NCI-H128 (cell line): ENCODE results near the gene MAN2A1.
"Not testable (repeated sequence)": the region's sequence is repeated elsewhere in the genome, so short reads cannot be mapped to it uniquely, and the experiment has no call there.

Experiments
- DNase-seq: peaks from one replicate; lab custom pipeline; 2025; ENCODE audit not compliant: unreplicated experiment; lab: John Stamatoyannopoulos, UW

The MAN2A1 gene

GRCh38 chr5:109750463-109750862, 60.7 kb downstream of the MAN2A1 start:
- DNase-seq, result no peak

DNA sequence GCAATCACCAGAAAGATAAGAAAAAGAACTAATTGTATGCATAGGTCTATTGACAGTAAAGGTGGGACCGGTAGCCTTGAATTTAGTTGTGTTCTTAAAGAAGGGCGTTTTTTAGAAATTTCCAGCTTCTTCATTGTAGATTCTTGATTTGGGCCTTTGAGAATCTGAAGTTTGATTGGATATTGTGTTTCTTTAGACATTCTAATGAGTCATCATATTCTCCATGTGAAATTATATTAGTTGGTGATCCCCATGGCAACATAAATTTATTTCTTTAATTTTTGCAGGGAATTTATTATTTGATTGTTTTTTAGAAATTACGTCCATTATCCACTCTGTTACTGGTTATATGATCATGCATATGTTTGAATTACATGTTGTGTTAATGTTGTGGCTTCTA, 63.6 kb downstream of the MAN2A1 start:
- no peak for DNase-seq

DNA sequence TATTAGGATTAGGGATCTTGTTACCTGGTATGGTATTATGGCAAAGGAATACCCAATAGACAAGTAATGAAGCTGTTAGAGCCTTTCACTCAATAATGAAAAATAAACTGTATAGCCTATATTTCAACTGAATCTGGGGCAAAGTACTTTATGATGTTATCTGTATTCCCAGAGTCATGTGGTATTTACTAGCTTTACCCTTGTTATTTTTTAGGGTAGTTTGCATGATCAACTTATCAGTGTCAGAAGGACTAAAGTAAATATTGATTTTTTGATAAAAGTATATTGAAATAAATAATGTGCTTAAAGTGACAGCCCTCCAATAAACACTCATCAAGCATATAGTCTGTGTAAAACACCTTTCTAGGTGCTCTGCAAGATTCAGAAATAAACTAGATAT, 64.6 kb downstream of the MAN2A1 start:
- no peak for DNase-seq

DNA sequence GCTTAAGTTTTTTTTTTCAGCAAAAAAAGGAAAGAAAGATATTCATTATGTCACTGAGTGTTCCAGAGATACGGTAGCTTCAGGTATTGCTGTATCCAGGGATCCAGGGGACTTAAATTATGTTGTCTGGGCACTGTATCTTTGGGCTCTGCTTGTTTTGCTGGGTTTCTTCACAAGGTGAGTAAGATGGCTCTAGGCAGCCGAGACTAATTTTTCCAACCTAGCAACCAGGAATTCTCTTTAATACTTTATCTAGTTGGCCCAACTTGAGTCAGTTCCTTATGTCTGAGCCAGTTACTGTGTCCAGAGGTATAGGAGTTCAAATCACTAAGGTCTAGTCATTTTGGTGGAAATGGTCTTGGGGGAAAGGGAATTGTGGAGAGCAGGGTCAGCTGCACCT, 66.0 kb downstream of the MAN2A1 start:
- no peak for DNase-seq

DNA sequence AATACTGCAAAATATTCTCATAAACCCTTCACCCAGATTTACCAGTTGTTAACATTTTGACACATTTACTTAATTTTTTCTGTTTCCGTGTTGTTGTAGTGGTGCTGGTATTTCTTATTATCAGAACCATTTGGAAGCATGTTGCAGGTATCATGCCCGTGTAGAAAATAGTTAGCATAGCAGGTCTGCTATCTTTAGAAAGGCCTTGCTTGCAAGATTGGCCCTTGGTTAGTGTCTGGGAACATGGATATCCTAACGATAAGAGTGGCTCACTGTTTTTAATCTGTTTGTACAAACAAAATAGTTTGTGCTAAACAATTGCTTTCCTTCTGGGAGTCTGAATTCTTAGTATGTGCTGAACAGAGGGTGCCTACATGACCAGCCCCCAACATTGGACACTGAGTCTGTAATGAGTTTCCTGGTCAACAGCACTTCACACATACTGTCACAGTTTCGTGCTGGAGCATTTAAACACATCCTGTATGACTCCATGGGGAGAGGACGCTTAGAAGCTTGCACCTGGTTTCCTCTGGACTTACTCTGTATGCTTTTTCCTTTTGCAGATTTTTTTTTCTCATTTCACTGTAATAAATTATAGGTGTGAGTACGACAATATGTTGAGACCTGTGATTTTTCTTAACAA, 66.9 kb downstream of the MAN2A1 start:
- no peak for DNase-seq

DNA sequence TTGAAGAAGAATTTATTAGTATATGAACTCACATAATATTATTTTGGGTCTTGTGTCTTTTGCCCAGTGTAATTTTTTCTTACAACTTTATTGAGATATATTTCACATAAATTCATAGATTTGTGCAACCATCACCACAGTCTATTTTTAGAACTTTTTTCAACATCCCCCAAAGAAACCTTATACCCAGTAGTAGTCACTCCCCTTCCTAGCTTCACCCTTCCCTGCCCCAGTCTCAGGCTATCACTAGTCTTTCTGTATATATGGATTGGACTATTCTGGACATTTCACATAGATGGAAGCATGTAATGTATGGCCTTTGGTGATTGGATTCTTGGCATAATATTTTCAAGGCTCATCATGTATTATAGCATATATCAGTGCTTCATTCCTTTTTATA, 67.8 kb downstream of the MAN2A1 start:
- no peak for DNase-seq

DNA sequence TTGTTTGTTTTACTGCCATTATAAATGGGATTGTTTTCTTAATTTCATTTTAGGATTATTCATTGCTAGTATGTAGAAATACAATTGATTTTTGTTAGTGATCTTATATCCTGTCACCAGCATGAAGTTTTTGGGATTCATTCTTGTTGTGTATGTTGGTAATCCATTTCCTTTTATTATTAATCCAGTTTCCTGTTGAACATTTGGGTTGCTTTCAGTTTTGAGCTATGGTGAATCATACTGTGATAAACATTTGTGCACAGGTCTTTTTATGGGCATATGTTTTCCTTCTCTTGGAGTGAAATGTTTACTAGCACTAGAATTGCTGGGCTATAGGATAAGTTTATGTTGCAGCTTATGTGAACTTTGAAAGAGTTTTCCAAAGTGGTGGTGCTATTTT, 69.6 kb downstream of the MAN2A1 start:
- DNase-seq, result no peak

- not testable (repeated sequence) for DNase-seq
Measured at GRCh38 chr5:109760130-109760529, 70.4 kb downstream of the MAN2A1 start.

- DNase-seq, result no peak
Measured at GRCh38 chr5:109762821-109763220, 73.1 kb downstream of the MAN2A1 start.

DNA sequence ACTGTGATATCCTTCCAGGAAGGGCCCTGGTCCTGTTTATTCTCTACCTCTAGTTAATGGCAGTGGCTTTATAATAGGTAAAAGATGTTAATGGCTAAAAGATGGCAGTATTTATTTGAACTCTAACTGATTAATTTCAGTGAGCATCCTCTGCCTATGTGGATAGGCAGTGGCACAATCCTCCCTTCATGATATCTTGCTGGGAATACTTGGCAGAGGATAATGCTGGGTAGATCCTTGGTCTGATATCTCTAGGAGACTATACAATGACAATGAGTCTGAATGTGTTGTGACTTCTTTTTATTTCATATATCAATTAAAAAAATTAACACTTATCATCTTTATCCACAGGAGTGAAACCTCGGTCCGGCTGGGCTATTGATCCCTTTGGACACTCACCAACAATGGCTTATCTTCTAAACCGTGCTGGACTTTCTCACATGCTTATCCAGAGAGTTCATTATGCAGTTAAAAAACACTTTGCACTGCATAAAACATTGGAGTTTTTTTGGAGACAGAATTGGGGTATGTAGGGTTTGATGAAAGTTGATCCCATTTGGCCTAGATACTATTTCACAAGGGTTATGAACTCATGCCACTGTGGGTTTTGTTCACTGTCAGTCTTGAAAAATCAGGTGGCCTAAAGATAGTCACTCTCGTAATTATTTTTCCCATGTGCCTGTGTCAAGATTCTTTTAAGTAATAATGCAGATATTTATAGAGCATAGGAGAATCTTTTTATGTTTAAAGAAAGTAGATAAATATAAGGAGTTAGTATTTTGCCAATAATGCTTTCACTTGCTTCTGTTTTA, 77.7 kb downstream of the MAN2A1 start:
- no peak for DNase-seq

DNA sequence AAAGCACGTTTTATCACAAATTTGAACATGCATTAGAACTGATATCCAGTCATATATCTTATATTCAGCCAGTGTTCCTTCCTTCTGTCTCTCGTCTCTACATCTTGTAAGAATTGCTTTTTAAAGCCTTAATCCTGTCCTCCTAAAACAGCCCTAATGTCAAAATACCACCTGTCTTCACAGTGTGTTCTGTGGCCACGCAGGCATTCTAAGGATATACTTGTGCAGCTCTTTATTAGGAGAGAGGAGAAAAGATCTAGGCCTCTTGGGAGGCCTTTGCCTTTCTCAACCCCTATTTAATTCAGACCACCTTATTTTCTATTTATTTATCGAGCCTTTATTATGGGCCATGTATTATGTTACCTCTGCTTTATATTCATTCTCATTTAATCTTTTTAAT, 78.3 kb downstream of the MAN2A1 start:
- DNase-seq, result no peak

DNA sequence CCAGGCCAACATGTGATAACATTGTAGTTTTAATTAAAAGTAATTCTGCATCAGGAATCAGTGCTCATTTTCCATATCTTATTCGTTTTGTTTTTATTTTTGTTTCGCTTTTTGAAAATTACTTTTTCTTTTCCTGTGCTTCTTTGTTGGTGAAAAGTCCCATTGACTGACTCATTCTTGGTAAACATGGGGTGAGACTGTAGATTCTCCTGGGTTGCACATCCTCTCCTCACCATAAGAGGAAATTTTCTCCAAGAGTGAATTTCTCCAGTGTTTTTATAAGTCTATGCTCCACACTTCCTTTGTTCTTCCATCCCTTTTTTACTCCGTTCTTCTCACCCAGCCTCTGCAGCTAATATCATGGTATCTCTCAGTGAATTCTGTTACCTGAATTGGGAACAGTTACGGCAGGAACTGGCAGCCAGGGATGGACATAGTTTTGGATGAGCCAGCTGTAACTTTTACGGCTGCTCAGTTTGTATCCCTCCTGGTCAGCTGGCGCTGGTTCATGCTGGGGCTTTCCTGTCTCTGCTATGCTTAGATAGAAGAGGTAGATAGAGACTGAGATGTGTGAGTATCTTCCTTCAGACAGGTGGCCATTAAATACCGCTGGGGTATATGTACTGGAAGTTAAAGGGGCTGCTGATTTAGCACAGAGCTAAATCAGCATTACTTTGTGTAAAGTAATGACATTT, 80.0 kb downstream of the MAN2A1 start:
- DNase-seq, result no peak

DNA sequence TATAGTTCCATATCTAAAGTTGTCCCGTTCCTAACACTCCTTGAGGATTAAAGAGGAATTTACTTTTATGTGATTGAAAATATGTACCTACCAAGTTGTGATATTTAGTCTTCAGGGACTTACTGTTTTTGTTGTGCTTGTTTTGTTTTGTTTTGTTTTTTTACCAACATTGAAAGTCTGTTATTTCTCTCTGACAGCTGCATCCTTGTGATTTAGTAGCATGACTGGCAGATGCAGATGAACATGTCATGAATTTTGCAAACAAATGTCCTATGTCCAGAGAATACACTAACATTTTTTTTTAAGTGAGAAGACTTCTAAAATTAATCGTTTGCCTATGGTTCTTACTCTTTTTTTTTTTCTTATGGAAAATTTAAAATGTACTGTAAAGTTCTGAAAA, 85.4 kb downstream of the MAN2A1 start:
- no peak for DNase-seq

GRCh38 chr5:109779036-109779735, 89.5 kb downstream of the MAN2A1 start:
- no peak for DNase-seq

DNA sequence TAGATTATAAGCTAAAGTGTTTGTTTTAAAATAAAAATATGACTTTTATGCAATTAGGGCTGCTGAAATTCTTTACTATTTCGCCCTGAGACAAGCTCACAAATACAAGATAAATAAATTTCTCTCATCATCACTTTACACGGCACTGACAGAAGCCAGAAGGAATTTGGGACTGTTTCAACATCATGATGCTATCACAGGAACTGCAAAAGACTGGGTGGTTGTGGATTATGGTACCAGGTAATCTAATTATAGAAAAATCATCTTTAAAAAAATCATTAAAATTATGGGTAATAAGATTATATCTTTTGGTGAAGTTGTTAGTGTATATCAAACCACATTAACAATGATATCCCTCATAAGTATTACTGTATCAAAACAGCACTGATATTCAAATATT, 95.0 kb downstream of the MAN2A1 start:
- DNase-seq, result no peak

DNA sequence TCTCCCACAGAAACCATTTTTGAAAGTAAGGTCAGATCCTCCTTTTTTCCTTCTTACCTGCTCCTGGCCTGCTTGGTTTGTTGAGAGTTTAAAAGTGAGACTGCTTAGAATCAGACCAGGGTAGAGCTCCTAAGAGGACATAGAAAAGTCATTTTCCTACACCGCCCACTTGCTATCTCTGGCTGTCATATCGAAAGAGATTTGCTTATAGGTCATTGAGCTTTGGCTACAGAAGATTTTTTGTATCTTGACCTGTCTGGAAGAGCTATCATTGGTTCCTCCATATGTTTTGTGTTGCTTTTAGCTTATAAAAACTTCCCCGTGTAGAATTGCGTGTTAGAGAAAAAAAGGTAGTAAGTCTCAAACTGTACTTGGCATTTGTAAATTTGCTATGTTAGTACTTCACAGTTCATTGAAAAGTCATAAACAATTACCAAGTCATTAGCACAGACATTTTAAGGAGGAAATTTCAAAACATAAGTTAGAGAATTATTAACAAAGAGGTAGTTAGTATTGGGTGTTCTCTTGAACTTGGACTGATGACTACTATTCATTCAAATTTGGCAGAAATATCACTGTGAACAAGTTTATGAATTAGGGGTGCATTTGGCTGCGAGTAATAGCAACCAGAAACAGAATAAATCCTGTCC, 96.6 kb downstream of the MAN2A1 start:
- DNase-seq, result no peak

GRCh38 chr5:109788596-109788995, 98.9 kb downstream of the MAN2A1 start:
- no peak for DNase-seq

DNA sequence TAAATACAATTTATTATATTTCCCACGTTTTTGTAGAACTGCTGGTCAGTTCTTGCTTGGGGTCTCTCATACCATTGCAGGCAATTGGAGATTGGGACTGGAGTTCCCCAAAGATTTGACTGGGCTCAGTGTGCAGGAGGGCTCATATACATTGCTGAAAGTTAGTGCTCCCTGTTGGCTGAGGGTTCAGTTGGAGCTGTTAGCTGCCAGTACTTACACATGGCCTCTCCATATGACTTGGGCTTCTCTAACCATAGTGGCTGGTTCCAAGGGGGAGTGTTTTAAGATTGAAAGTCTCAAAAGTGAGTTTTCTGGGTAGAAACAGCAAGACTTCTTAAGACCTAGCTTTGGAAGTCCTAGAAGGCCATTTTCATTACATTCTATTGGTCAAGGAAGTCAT, 102.9 kb downstream of the MAN2A1 start:
- no peak for DNase-seq

- DNase-seq, result no peak
Measured at GRCh38 chr5:109803854-109804253, 114.1 kb downstream of the MAN2A1 start.

GRCh38 chr5:109805472-109805871, 115.7 kb downstream of the MAN2A1 start:
- no peak for DNase-seq

DNA sequence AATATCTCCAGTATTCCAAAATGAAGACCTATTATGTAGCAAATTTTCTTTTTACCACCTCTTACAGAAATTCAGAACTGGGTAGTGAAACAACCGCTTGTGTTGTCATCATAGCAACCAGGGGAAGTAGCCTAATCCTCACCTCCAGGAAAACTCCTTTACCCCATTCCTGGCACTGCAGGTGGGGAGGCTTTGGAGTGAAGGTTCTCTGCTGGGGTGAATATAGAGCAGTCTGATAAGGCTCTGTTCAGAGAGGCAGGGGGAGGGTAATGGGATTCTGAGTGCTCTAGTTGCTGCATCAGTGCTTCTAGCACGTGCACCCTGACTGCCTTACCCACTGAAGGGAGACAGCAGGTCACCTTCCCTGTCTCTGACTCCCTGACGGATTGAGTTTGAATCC, 116.2 kb downstream of the MAN2A1 start:
- no peak for DNase-seq
